Mesendoderm (in vitro differentiated cells): ENCODE data around the gene OGDH.

ENCODE experiments used
- DNase-seq: peaks from one replicate; pipeline ENCODE4 v3.0.0; 2013
- H2AK5ac ChIP-seq: 2 replicates; pipeline ENCODE4 v1.6.1; 2013; ENCODE audit warnings: low read length, inconsistent platforms
- H2BK120ac ChIP-seq: 2 replicates; pipeline ENCODE4 v1.6.1; 2013; ENCODE audit warnings: low read depth, mild to moderate bottlenecking, low read length, moderate library complexity, mixed read lengths
- H2BK15ac ChIP-seq: replicated peaks from 2 replicates; pipeline ENCODE4 v1.6.1; 2013; ENCODE audit warnings: low read depth, mild to moderate bottlenecking, moderate library complexity
- H2BK5ac ChIP-seq: 2 replicates; pipeline ENCODE4 v1.6.1; 2013; ENCODE audit warnings: low read length, inconsistent platforms
- H3K18ac ChIP-seq: 2 replicates; pipeline ENCODE4 v1.6.1; 2013; ENCODE audit warnings: mild to moderate bottlenecking, low read length, mixed read lengths
- H3K23ac ChIP-seq: one replicate; pipeline ENCODE4 v1.6.1; 2013; ENCODE audit warnings: low read length
- H3K27ac ChIP-seq: 2 replicates; pipeline ENCODE4 v1.5.1; 2013; ENCODE audit warnings: low read depth, mild to moderate bottlenecking, inconsistent platforms, low read length, moderate library complexity
- H3K27me3 ChIP-seq: 2 replicates; pipeline ENCODE4 v1.6.1; 2013; ENCODE audit warnings: low read length, control low read depth, mild to moderate bottlenecking, inconsistent platforms; ENCODE audit not compliant: insufficient read depth, poor library complexity
- H3K36me3 ChIP-seq: 2 replicates; pipeline ENCODE4 v1.6.1; 2013; ENCODE audit warnings: low read length, inconsistent platforms; ENCODE audit not compliant: control insufficient read depth, insufficient read depth
- H3K4ac ChIP-seq: one replicate; pipeline ENCODE4 v1.6.1; 2013; ENCODE audit warnings: low read depth, mild to moderate bottlenecking, low read length, moderate library complexity
- H3K4me1 ChIP-seq: 2 replicates; pipeline ENCODE4 v1.6.1; 2013; ENCODE audit warnings: low read depth, low read length, inconsistent platforms; ENCODE audit not compliant: control insufficient read depth
- H3K4me2 ChIP-seq: 2 replicates; pipeline ENCODE4 v1.6.1; 2013; ENCODE audit warnings: low read length
- H3K4me3 ChIP-seq: 2 replicates; pipeline ENCODE4 v1.5.1; 2013; ENCODE audit warnings: mild to moderate bottlenecking, low read length
- H3K56ac ChIP-seq: one replicate; pipeline ENCODE4 v1.6.1; 2013; ENCODE audit warnings: low read length
- H3K79me1 ChIP-seq: 2 replicates; pipeline ENCODE4 v1.6.1; 2013; ENCODE audit warnings: low read length, inconsistent platforms
- H3K79me2 ChIP-seq: 2 replicates; pipeline ENCODE4 v1.6.1; 2013; ENCODE audit warnings: mild to moderate bottlenecking, low read length; ENCODE audit not compliant: control insufficient read depth, insufficient read depth
- H3K9ac ChIP-seq: 2 replicates; pipeline ENCODE4 v1.6.1; 2013; ENCODE audit warnings: low read length, inconsistent platforms
- H4K5ac ChIP-seq: one replicate; pipeline ENCODE4 v1.6.1; 2013; ENCODE audit warnings: low read length
- H4K8ac ChIP-seq: one replicate; pipeline ENCODE4 v1.6.1; 2013; ENCODE audit warnings: low read depth, mild to moderate bottlenecking, control low read depth, low read length, moderate library complexity
- WGBS: extraction: QIAGEN DNeasy Blood & Tissue Kit; methylation state at CpG from one replicate; pipeline ENCODE4 v1.1.7; 2013; ENCODE audit warnings: low lambda C conversion rate, missing lambda C conversion rate; ENCODE audit not compliant: insufficient coverage; ENCODE audit errors: extremely low coverage; 5-methylcytosine and 5-hydroxymethylcytosine counted together

The OGDH gene

DNA sequence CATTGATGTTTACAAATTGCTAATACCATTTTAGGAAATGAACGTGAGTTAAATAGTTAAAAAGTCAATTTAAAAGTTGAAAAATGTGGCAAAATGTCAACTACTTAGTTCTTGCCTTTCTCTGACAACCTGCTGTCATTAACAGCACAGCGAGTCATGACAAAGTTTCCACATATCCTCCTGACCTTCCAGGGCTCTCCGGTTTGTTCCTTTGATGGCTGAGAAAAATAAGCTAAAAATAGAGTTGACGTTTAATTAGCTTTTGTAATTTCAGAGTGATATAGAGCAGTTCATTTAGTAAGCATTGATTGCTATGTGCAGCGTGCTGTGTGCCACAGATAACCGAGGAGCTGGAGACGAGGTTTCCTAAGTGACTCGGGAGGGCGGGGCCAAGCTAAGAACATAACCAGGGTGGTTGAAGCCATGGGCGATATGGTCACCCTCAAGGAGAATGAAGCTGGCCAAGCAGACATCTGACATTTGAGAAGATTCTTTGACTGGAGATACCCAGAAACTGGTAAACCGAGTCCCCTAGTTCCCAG is 47.9 kb downstream of the OGDH start:
- H3K18ac ChIP-seq = no peak overlapping the region
- no peak overlapping the region for H2AK5ac ChIP-seq
- H3K56ac ChIP-seq = no peak overlapping the region
- no peak overlapping the region for H3K23ac ChIP-seq
- WGBS = no CpG with 5 or more reads among the region's 11 CpGs
- H4K5ac ChIP-seq = no peak overlapping the region
- no peak overlapping the region for H2BK5ac ChIP-seq
- no peak overlapping the region for H3K9ac ChIP-seq
- no peaks in the 10 kb centered on the region for H3K4me1 ChIP-seq
- no peaks in the 10 kb centered on the region for H3K79me1 ChIP-seq
- no peak overlapping the region for H3K4ac ChIP-seq
- no peaks in the 10 kb centered on the region for H3K27me3 ChIP-seq
- H3K27ac ChIP-seq = no peak overlapping the region
- H2BK15ac ChIP-seq = no peak overlapping the region
- no peak for DNase-seq
- no peaks in the 10 kb centered on the region for H3K79me2 ChIP-seq
- no peak overlapping the region for H2BK120ac ChIP-seq
- H4K8ac ChIP-seq = no peak overlapping the region
- H3K4me3 ChIP-seq = no peak overlapping the region
- no peak overlapping the region for H3K4me2 ChIP-seq
- peaks cover 7% of the 10 kb centered on the region for H3K36me3 ChIP-seq

DNA sequence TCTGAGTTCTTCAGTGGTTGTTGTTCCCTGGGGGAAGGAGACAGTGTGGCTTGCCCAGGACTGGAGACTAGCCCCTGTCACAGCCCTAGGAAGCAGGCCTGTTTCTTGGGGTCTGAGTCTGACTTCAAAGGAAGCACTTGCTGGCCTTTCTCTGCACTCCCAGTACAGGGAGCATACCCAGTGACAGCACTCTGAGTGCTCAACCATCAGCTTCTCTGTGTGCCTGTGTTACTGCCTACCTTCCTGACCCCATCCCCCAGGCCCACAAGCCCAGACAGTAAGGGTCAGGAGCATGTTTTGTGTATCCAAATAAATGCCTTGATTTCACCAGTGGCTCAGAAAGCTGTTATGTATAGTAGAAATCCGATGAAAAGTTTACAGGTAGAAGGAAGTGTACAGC is 48.9 kb downstream of the OGDH start:
- H3K23ac ChIP-seq = no peak overlapping the region
- no peak overlapping the region for H2BK120ac ChIP-seq
- H3K36me3 ChIP-seq = peaks cover 2% of the 10 kb centered on the region
- H2BK15ac ChIP-seq = no peak overlapping the region
- no peaks in the 10 kb centered on the region for H3K79me1 ChIP-seq
- H3K56ac ChIP-seq = no peak overlapping the region
- no peak overlapping the region for H4K5ac ChIP-seq
- H3K4me1 ChIP-seq = no peaks in the 10 kb centered on the region
- no peak overlapping the region for H2BK5ac ChIP-seq
- no peak overlapping the region for H3K18ac ChIP-seq
- H3K4me3 ChIP-seq = no peak overlapping the region
- no peaks in the 10 kb centered on the region for H3K27me3 ChIP-seq
- no peaks in the 10 kb centered on the region for H3K79me2 ChIP-seq
- no peak overlapping the region for H3K4ac ChIP-seq
- no peak overlapping the region for H3K4me2 ChIP-seq
- H3K9ac ChIP-seq = no peak overlapping the region
- WGBS = no CpG with 5 or more reads among the region's 1 CpG
- no peak overlapping the region for H2AK5ac ChIP-seq
- H3K27ac ChIP-seq = no peak overlapping the region
- no peak overlapping the region for H4K8ac ChIP-seq
- DNase-seq = no peak

DNA sequence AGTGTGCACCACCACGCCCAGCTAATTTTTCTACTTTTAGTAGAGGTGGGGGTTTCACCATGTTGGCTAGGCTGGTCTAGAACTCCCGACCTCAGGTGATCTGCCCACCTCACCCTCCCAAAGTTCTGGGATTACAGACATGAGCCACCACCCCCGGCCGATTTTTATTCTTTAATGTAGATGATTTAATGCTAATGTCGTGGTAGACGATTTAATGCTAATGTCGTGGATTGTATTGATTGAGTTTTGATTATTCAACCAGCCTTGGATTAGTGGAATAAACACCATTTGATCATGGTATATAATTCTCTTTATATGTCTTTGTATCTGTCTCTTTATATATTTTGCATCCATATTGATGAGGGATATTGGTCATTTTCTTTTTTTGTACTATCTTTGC is 52.6 kb downstream of the OGDH start:
- Histone ChIP-seq H3K23ac (no peak overlapping the region), H3K4me1 (no peaks in the 10 kb centered on the region), H3K9ac (no peak overlapping the region), H3K79me2 (no peaks in the 10 kb centered on the region), H3K79me1 (no peaks in the 10 kb centered on the region), H3K36me3 (peaks cover 2% of the 10 kb centered on the region), H4K8ac (no peak overlapping the region), H3K4me2 (no peak overlapping the region), H3K56ac (no peak overlapping the region), H3K27ac (no peak overlapping the region), H3K4ac (no peak overlapping the region), H3K27me3 (no peaks in the 10 kb centered on the region), H4K5ac (no peak overlapping the region), H3K4me3 (no peak overlapping the region), H2BK5ac (no peak overlapping the region), H2BK120ac (no peak overlapping the region), H3K18ac (no peak overlapping the region), H2AK5ac (no peak overlapping the region), H2BK15ac (no peak overlapping the region)
- 100% methylated on average over 3 of the region's 7 CpGs for WGBS
- DNase-seq = no peak

DNA sequence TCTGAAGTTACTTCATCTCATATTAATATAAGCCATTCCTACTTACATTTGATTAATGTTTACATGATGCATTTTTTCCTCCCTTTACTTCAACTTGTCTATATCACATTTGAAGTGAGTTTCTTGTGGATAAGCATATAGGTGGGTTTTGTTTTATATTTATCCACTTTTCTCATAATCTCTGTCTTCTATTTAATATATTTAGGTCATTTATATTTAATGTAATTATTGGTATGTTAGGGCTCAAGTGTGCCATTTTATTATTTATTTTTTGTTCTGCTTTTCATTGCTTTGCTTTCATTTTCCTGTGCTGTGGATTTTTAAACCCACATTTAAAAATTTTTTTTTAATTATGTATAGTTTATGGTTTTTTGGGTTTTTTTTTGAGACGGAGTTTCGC is 54.8 kb downstream of the OGDH start:
- H3K4ac ChIP-seq = no peak overlapping the region
- no CpG with 5 or more reads among the region's 2 CpGs for WGBS

DNA sequence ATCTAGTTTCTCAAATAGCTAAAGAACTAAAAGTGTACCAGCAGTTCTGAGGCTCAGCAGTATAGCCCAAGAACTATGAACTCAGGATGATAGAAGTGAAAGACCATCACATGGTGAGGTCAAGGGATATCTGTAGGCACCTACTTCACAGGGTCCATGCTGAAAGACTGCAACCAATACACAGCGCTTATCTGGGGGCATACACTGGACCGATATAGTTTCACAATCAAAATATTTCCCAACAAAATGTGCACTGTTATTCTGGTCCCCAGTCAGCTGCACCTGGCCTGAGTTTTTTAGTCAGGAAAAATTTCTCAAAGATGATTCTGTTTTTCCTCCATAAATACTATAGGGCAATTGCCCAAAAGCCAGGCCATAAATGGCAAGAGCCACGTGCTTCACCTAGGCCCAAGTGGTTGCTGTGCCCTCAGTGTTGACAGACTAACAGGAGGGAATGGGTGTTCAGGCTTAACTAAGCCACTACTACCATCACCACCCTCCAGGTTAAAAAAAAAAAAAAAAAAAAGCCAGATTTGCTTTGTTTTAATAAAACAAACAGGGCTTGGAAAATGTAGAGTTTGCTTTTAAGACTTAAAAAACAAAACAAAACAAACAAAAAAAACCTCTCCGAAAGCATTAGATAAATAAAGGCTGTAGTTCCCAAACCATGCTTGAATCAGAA is 58.5 kb downstream of the OGDH start:
- no peaks in the 10 kb centered on the region for H3K36me3 ChIP-seq
- no peak overlapping the region for H3K4me3 ChIP-seq
- H4K8ac ChIP-seq = no peak overlapping the region
- no peak overlapping the region for H3K27ac ChIP-seq
- H3K4me2 ChIP-seq = no peak overlapping the region
- no peak overlapping the region for H4K5ac ChIP-seq
- no peak for DNase-seq
- H2BK15ac ChIP-seq = no peak overlapping the region
- H3K23ac ChIP-seq = no peak overlapping the region
- H3K4me1 ChIP-seq = no peaks in the 10 kb centered on the region
- H3K27me3 ChIP-seq = no peaks in the 10 kb centered on the region
- H2AK5ac ChIP-seq = no peak overlapping the region
- no CpG with 5 or more reads among the region's 4 CpGs for WGBS
- H3K79me2 ChIP-seq = no peaks in the 10 kb centered on the region
- no peak overlapping the region for H3K4ac ChIP-seq
- peaks cover 2% of the 10 kb centered on the region for H3K79me1 ChIP-seq
- H2BK5ac ChIP-seq = no peak overlapping the region
- H3K56ac ChIP-seq = no peak overlapping the region
- no peak overlapping the region for H3K9ac ChIP-seq
- H3K18ac ChIP-seq = no peak overlapping the region
- no peak overlapping the region for H2BK120ac ChIP-seq

More for the DNA sequence above, 54.8 kb downstream of the OGDH start:
- no peak overlapping the region for H3K18ac ChIP-seq
- H2BK120ac ChIP-seq = no peak overlapping the region
- no peak overlapping the region for H3K4me2 ChIP-seq
- no peak overlapping the region for H4K5ac ChIP-seq
- H3K27me3 ChIP-seq = no peaks in the 10 kb centered on the region
- H3K4me3 ChIP-seq = no peak overlapping the region
- H3K79me2 ChIP-seq = no peaks in the 10 kb centered on the region
- H2BK15ac ChIP-seq = no peak overlapping the region
- H3K4me1 ChIP-seq = no peaks in the 10 kb centered on the region
- H2AK5ac ChIP-seq = no peak overlapping the region
- DNase-seq = no peak
- no peak overlapping the region for H4K8ac ChIP-seq
- H3K79me1 ChIP-seq = peaks cover 2% of the 10 kb centered on the region
- no peak overlapping the region for H3K27ac ChIP-seq
- H3K9ac ChIP-seq = no peak overlapping the region
- H2BK5ac ChIP-seq = no peak overlapping the region
- no peak overlapping the region for H3K56ac ChIP-seq
- no peaks in the 10 kb centered on the region for H3K36me3 ChIP-seq
- no peak overlapping the region for H3K23ac ChIP-seq
